Astrocyte (in vitro differentiated cells and primary cell): ENCODE data around the gene TRIM41. TPM values are rescaled to one million over a fixed set of nuclear protein-coding genes. Genes with fewer than 3 reads are reported as not detected.

Experiments used
- DNase-seq: peaks from one replicate; pipeline ENCODE4 v3.0.0-alpha.2; 2010; ENCODE audit warnings: low read depth
- FAIRE-seq: peaks from 2 replicates; lab custom pipeline; 2011; peaks lifted over from hg19 to GRCh38; lab: Jason Lieb, UNC
- H2AFZ ChIP-seq: 2 replicates; pipeline ENCODE4 v1.6.0; 2012; ENCODE audit warnings: low read depth, low read length, inconsistent platforms
- H3K27ac ChIP-seq: 2 replicates; pipeline ENCODE4 v1.5.1; 2011; ENCODE audit warnings: low read depth, low read length, inconsistent platforms
- H3K27me3 ChIP-seq: 2 replicates; pipeline ENCODE4 v1.6.0; 2011; ENCODE audit warnings: low read length, inconsistent platforms; ENCODE audit not compliant: insufficient read depth
- H3K36me3 ChIP-seq: 2 replicates; pipeline ENCODE4 v1.5.1; 2011; ENCODE audit warnings: low read length, inconsistent platforms; ENCODE audit not compliant: insufficient read depth
- H3K4me1 ChIP-seq: 2 replicates; pipeline ENCODE4 v1.5.1; 2011; ENCODE audit warnings: low read length, inconsistent platforms; ENCODE audit not compliant: insufficient read depth
- H3K4me2 ChIP-seq: 2 replicates; pipeline ENCODE4 v1.6.0; 2012; ENCODE audit warnings: low read length, inconsistent platforms
- H3K4me3 ChIP-seq: 2 replicates; pipeline ENCODE4 v1.5.1; 2011; ENCODE audit warnings: low read depth, mild to moderate bottlenecking, low read length, inconsistent platforms; ENCODE audit not compliant: insufficient read depth
- H3K79me2 ChIP-seq: 2 replicates; pipeline ENCODE4 v1.6.0; 2012; ENCODE audit warnings: mild to moderate bottlenecking, low read length, inconsistent platforms; ENCODE audit not compliant: insufficient read depth
- H3K9ac ChIP-seq: 2 replicates; pipeline ENCODE4 v1.6.0; 2012; ENCODE audit warnings: mild to moderate bottlenecking, low read length, inconsistent platforms
- H3K9me3 ChIP-seq: 2 replicates; pipeline ENCODE4 v1.5.1; 2012; ENCODE audit warnings: low read depth, mild to moderate bottlenecking, low read length, inconsistent platforms; ENCODE audit not compliant: insufficient read depth
- H4K20me1 ChIP-seq: 2 replicates; pipeline ENCODE4 v1.6.0; 2012; ENCODE audit warnings: low read length, inconsistent platforms; ENCODE audit not compliant: insufficient read depth
- H3K27ac Mint-ChIP-seq: one replicate; pipeline ENCODE4 v1.8.0; 2021; ENCODE audit warnings: mild to moderate bottlenecking, mixed read lengths; ENCODE audit not compliant: unreplicated experiment
- H3K27me3 Mint-ChIP-seq: one replicate; pipeline ENCODE4 v1.8.0; 2021; ENCODE audit warnings: low read depth, mixed read lengths; ENCODE audit not compliant: unreplicated experiment
- H3K36me3 Mint-ChIP-seq: one replicate; pipeline ENCODE4 v1.8.0; 2021; ENCODE audit warnings: low read depth, mixed read lengths; ENCODE audit not compliant: unreplicated experiment
- H3K4me1 Mint-ChIP-seq: one replicate; pipeline ENCODE4 v1.8.0; 2021; ENCODE audit warnings: low read depth, mixed read lengths; ENCODE audit not compliant: unreplicated experiment
- H3K4me3 Mint-ChIP-seq: one replicate; pipeline ENCODE4 v1.8.0; 2021; ENCODE audit warnings: mild to moderate bottlenecking, moderate library complexity, mixed read lengths; ENCODE audit not compliant: unreplicated experiment
- H3K9me3 Mint-ChIP-seq: one replicate; pipeline ENCODE4 v1.8.0; 2021; ENCODE audit warnings: mild to moderate bottlenecking, mixed read lengths; ENCODE audit not compliant: unreplicated experiment
- EZH2 ChIP-seq: IDR thresholded peaks from 2 replicates; pipeline ENCODE4 v1.6.1; 2012; ENCODE audit warnings: mild to moderate bottlenecking, low read length, inconsistent platforms; ENCODE audit not compliant: insufficient read depth
- total RNA-seq: library from RNA; stranded (reverse); gene quantifications from 2 replicates; pipeline ENCODE4 v1.2.1, GENCODE V29; 2021
- TF ChIP-seq, protein P1 (sequence below): IDR thresholded peaks from 2 replicates; pipeline ENCODE4 v1.5.1; 2011; ENCODE audit warnings: low read depth, mild to moderate bottlenecking, inconsistent platforms, low read length, moderate library complexity; ENCODE audit not compliant: insufficient read depth

The TRIM41 gene
- total RNA-seq, 1 donor from 2014 or later: 20.9 TPM

DNA sequence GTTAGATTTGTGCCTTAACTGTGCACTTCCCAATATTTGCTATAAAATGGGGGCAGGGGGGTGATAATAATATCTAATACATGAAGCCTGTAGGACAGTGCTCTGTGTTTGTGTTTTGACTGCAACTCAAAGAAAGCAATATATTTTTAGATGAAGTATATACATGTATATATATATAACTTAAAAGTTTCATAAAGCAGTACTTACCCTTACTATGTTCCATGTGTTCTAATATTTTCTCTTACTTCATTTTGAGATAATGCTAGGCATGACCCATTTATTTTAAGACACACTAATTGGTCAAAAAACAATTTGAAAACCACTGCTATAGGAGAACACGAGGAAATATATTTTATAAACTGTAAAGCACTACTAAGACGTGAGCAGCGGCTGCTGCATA is 35.5 kb downstream of the TRIM41 start:
- H3K79me2 ChIP-seq: peaks cover 93% of the 10 kb centered on the region

DNA sequence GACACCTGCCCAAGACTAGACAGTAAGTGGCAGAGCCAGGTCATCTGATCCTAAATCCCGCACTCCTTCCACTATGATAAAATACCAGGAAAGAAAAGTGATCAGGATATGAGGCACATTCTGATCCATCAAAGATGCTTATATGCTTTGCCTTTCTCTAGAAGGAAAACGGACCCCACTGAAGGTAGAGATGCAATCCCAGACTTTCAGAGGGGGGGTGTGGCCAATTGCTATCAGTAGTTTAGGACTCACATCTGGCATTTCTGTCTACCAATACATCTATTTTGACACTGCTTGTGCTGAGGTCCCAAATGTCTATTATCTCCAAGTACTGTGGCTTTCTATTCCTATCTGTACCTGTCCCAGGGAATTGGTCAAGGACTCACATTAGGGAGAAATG is 36.2 kb downstream of the TRIM41 start:
- Mint-ChIP-seq H3K36me3 (peaks cover 12% of the 10 kb centered on the region), H3K27me3 (no peaks in the 10 kb centered on the region), H3K27ac (no peak overlapping the region), H3K9me3 (no peaks in the 10 kb centered on the region), H3K4me3 (peak overlapping the region; percentile 92), H3K4me1 (peaks cover 27% of the 10 kb centered on the region)
- H3K36me3 ChIP-seq: peaks cover 16% of the 10 kb centered on the region
- DNase-seq (no peak), FAIRE-seq (no peak)
- H4K20me1 ChIP-seq: peaks cover 62% of the 10 kb centered on the region
- TF ChIP-seq, protein P1, sequence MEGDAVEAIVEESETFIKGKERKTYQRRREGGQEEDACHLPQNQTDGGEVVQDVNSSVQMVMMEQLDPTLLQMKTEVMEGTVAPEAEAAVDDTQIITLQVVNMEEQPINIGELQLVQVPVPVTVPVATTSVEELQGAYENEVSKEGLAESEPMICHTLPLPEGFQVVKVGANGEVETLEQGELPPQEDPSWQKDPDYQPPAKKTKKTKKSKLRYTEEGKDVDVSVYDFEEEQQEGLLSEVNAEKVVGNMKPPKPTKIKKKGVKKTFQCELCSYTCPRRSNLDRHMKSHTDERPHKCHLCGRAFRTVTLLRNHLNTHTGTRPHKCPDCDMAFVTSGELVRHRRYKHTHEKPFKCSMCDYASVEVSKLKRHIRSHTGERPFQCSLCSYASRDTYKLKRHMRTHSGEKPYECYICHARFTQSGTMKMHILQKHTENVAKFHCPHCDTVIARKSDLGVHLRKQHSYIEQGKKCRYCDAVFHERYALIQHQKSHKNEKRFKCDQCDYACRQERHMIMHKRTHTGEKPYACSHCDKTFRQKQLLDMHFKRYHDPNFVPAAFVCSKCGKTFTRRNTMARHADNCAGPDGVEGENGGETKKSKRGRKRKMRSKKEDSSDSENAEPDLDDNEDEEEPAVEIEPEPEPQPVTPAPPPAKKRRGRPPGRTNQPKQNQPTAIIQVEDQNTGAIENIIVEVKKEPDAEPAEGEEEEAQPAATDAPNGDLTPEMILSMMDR: no peak
- TF ChIP-seq EZH2: no peak
- H3K4me1 ChIP-seq: peaks cover 12% of the 10 kb centered on the region
- H3K9ac ChIP-seq: peak overlapping the region; percentile 99
- H3K27ac ChIP-seq: no peak overlapping the region
- H3K79me2 ChIP-seq: peaks cover 88% of the 10 kb centered on the region
- no peaks in the 10 kb centered on the region for H3K27me3 ChIP-seq
- peak overlapping the region; percentile 96 for H3K4me2 ChIP-seq
- peak overlapping the region; percentile 86 for H3K4me3 ChIP-seq
- H2AFZ ChIP-seq: no peak overlapping the region
- no peaks in the 10 kb centered on the region for H3K9me3 ChIP-seq

More for the DNA sequence above, 35.5 kb downstream of the TRIM41 start:
- H3K9ac ChIP-seq: no peak overlapping the region
- H3K4me1 Mint-ChIP-seq: peaks cover 27% of the 10 kb centered on the region
- H3K4me1 ChIP-seq: peaks cover 12% of the 10 kb centered on the region
- no peak overlapping the region for H3K27ac ChIP-seq
- H3K4me2 ChIP-seq: peak overlapping the region; percentile 96
- H3K4me3 Mint-ChIP-seq: peak overlapping the region; percentile 92
- no peaks in the 10 kb centered on the region for H3K27me3 Mint-ChIP-seq
- no peaks in the 10 kb centered on the region for H3K9me3 ChIP-seq
- TF ChIP-seq, protein P1: no peak
- TF ChIP-seq EZH2: no peak
- H3K4me3 ChIP-seq: peak overlapping the region; percentile 86
- no peaks in the 10 kb centered on the region for H3K27me3 ChIP-seq
- FAIRE-seq: no peak
- peaks cover 68% of the 10 kb centered on the region for H4K20me1 ChIP-seq
- no peak for DNase-seq
- H2AFZ ChIP-seq: no peak overlapping the region
- H3K36me3 ChIP-seq: peaks cover 14% of the 10 kb centered on the region
- H3K27ac Mint-ChIP-seq: no peak overlapping the region
- peaks cover 9% of the 10 kb centered on the region for H3K36me3 Mint-ChIP-seq
- no peaks in the 10 kb centered on the region for H3K9me3 Mint-ChIP-seq

DNA sequence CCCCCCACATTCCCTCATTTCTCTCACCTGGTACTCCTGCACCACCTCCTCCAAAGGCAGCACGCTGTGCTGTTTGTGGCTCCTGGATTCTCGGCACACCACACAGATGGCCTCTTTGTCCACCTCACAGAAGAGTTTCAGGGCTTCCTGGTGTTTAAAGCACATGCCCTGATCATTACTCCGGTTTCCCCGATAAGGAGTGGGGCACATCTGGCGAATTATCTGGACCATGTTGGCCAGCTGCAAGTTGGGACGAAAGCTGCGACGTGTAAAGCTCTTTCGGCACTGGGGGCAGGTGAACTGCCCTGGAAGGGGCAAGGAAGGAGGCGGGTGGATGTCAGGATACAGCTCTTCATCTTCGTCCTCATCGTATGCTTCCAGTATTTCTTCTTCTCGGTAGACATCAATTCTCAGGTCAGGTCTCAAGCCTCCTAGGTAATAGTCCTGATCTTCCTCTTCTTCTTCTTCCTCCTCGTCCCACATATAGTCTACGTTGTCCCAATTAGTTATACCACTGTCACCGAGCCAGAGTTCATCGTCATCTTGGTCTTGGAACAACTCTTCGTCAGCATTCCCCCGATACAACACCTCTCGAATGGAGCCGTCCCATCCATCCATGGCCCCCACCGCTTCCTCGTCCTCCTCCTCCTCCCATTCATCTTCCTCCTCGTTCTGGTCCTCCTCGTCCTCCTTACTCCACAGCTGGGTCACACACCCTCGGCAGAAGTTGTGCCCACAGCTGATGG is 37.1 kb downstream of the TRIM41 start:
- H4K20me1 ChIP-seq: peaks cover 54% of the 10 kb centered on the region
- DNase-seq (no peak), FAIRE-seq (no peak)
- H3K79me2 ChIP-seq: peaks cover 79% of the 10 kb centered on the region
- H3K9ac ChIP-seq: peak overlapping the region; percentile 99
- TF ChIP-seq, protein P1: no peak
- TF ChIP-seq EZH2: no peak
- H3K4me1 Mint-ChIP-seq: peaks cover 22% of the 10 kb centered on the region
- H3K36me3 Mint-ChIP-seq: peaks cover 9% of the 10 kb centered on the region
- peak overlapping the region; percentile 96 for H3K27ac ChIP-seq
- peak overlapping the region; percentile 95 for H3K27ac Mint-ChIP-seq
- peak overlapping the region; percentile 96 for H3K4me2 ChIP-seq
- peak overlapping the region; percentile 92 for H3K4me3 Mint-ChIP-seq
- H3K27me3 ChIP-seq: no peaks in the 10 kb centered on the region
- peaks cover 16% of the 10 kb centered on the region for H3K36me3 ChIP-seq
- no peaks in the 10 kb centered on the region for H3K27me3 Mint-ChIP-seq
- no peaks in the 10 kb centered on the region for H3K9me3 ChIP-seq
- H3K4me3 ChIP-seq: peak overlapping the region; percentile 86
- peak overlapping the region; percentile 81 for H2AFZ ChIP-seq
- H3K4me1 ChIP-seq: peaks cover 12% of the 10 kb centered on the region
- no peaks in the 10 kb centered on the region for H3K9me3 Mint-ChIP-seq
